Activated T-cell treated with anti-CD3 and anti-CD28 coated beads, Interleukin-2, amount 50 U/mL, for 1 hour (primary cell): ENCODE results near the gene TRAPPC2.

Experiments used
- DNase-seq: peaks from one replicate; pipeline ENCODE4 v3.0.0-alpha.2; 2020

TRAPPC2 gene

GRCh38 chrX:13664020-13664419, 70.4 kb downstream of the TRAPPC2 start:
- no peak for DNase-seq

- no peak for DNase-seq
These were observed 72.0 kb downstream of the TRAPPC2 start for GRCh38 chrX:13662355-13662791.
